Thoracic aorta (tissue), 2 donors: ENCODE measurements around the gene AGAP2. TPM values are rescaled to one million over a fixed set of nuclear protein-coding genes. Genes with fewer than 3 reads are reported as not detected.

Experiments
- ATAC-seq: fragments of 150-250 bp; one replicate; pipeline ENCODE4 v1.8.0; 2017; ENCODE audit warnings: low read depth; ENCODE audit not compliant: insufficient number of reproducible peaks, low FRiP score
- DNase-seq: peaks from one replicate; pipeline ENCODE4 v3.0.0-alpha.2; 2020; ENCODE audit warnings: low spot score
- H3K27ac ChIP-seq, 2 donors: fragments of 200-600 bp; sonication (generic); 1 replicate in 1 of 2; 2 replicates in 1 of 2; pipeline ENCODE4 v1.5.1; 2016; ENCODE audit warnings: mild to moderate bottlenecking in 2 of 2, moderate library complexity in 2 of 2
- H3K27me3 ChIP-seq: fragments of 200-600 bp; sonication (generic); replicated peaks from 2 replicates; pipeline ENCODE4 v1.6.0; 2016; ENCODE audit warnings: mild to moderate bottlenecking; ENCODE audit not compliant: insufficient read depth
- H3K36me3 ChIP-seq: fragments of 200-600 bp; sonication (generic); one replicate; pipeline ENCODE4 v1.5.1; 2016
- H3K4me1 ChIP-seq, 2 donors: fragments of 200-600 bp; sonication (generic); 1 replicate in 1 of 2; 2 replicates in 1 of 2; pipeline versions ENCODE4 v1.5.1 to v1.6.0; 2016; ENCODE audit warnings: low read depth in 2 of 2, mild to moderate bottlenecking in 1 of 2; ENCODE audit not compliant: control insufficient read depth in 1 of 2
- H3K4me3 ChIP-seq: fragments of 200-600 bp; sonication (generic); 2 replicates; pipeline ENCODE4 v1.5.1; 2016; ENCODE audit warnings: mild to moderate bottlenecking
- H3K9me3 ChIP-seq: fragments of 200-600 bp; sonication (generic); 2 replicates; pipeline ENCODE4 v1.5.1; 2016
- CTCF ChIP-seq: fragments of 200-600 bp; sonication (generic); IDR thresholded peaks from one replicate; pipeline ENCODE4 v1.5.1; 2019; ENCODE audit warnings: antibody characterized with exemption
- total RNA-seq, 2 donors: library from RNA; depleted of rRNA; stranded (reverse); fragments of >200 nt; gene quantifications; one replicate each; pipeline versions ENCODE4 v1.1.0 to v1.2.3, GENCODE V29; 2016

The AGAP2 gene
- 1 to 10 TPM; 1.2 to 3.5 TPM for total RNA-seq

DNA sequence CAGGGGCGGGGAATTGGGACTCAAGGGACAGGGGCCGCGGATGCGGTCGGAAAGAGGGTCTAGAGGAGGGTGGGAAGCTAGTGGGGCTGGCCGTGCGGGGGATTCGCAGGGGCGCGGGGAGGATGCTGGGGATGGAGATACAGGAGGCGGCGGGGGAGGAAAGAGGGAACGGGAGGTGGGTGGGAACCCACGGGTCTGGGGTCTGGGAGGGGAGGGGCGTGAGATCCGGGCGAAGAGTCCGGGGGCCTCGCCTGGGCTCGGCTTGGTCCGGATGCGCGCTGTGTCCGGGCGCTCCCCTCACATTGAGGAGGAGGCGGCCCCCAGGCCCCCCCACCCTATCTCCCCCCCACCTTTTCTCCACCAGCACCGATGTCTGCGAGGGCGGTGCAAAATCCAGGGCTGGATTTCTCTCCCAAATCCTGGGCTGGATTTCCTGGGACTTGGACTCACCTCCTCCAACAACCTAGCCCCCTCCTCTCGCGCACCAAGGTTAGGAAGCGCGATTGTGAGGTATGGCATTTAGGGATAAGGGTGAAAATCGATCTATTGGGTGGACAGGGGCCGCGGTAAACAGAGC is at the start of gene AGAP2:
TSS of gene AGAP2 (minus strand) at position 82 of the 577 bp plus-strand sequence. CDS start 496 bp downstream, outside the sequence.
- TF ChIP-seq CTCF, result no peak
- Histone ChIP-seq H3K36me3 (no peaks in the 10 kb centered on the region), H3K27me3 (peaks cover 21% of the 10 kb centered on the region), H3K4me1 (peaks cover 28 to 34% of the 10 kb centered on the region in 2 donors), H3K27ac (peak within 1 kb of the TSS in 1 of 2 donors; percentile 43), H3K4me3 (peak within 1 kb of the TSS; percentile 59), H3K9me3 (no peaks in the 10 kb centered on the region)
- ATAC-seq (no peak), DNase-seq (no peak)

GRCh38 chr12:57783861-57784260 is 45.3 kb upstream of the AGAP2 start:
- peaks cover 17% of the 10 kb centered on the region for H3K36me3 ChIP-seq

DNA sequence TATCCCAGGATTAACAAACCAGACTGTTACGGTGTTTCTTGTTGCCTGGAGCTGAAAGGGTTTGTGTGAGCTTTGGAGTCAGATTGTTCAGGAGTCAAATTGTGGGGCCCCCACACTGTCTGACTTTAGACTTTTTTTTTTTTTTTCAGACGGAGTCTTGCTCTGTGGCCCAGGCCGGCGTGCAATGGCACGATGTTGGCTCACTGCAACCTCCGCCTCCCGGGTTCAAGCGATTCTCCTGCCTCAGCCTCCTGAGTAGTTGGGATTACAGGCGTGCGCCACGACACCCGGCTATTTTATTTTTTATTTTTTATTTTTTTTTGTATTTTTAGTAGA is 44.9 kb upstream of the AGAP2 start:
- TF ChIP-seq CTCF, result no peak
- Histone ChIP-seq H3K9me3 (no peaks in the 10 kb centered on the region), H3K4me1 (peaks cover 12 to 17% of the 10 kb centered on the region in 2 donors), H3K36me3 (peaks cover 17% of the 10 kb centered on the region), H3K27ac (no peak overlapping the region), H3K4me3 (peak overlapping the region; percentile 98), H3K27me3 (no peaks in the 10 kb centered on the region)
- DNase-seq, result no peak
- ATAC-seq, result no peak

More at GRCh38 chr12:57783861-57784260, 45.3 kb upstream of the AGAP2 start:
- no peaks in the 10 kb centered on the region for H3K27me3 ChIP-seq
- no peak overlapping the region for H3K4me3 ChIP-seq
- no peaks in the 10 kb centered on the region for H3K9me3 ChIP-seq
- ATAC-seq, result no peak
- no peak for TF ChIP-seq CTCF
- no peak overlapping the region for H3K27ac ChIP-seq
- no peak for DNase-seq
- H3K4me1 ChIP-seq, result peaks cover 12 to 17% of the 10 kb centered on the region in 2 donors

DNA sequence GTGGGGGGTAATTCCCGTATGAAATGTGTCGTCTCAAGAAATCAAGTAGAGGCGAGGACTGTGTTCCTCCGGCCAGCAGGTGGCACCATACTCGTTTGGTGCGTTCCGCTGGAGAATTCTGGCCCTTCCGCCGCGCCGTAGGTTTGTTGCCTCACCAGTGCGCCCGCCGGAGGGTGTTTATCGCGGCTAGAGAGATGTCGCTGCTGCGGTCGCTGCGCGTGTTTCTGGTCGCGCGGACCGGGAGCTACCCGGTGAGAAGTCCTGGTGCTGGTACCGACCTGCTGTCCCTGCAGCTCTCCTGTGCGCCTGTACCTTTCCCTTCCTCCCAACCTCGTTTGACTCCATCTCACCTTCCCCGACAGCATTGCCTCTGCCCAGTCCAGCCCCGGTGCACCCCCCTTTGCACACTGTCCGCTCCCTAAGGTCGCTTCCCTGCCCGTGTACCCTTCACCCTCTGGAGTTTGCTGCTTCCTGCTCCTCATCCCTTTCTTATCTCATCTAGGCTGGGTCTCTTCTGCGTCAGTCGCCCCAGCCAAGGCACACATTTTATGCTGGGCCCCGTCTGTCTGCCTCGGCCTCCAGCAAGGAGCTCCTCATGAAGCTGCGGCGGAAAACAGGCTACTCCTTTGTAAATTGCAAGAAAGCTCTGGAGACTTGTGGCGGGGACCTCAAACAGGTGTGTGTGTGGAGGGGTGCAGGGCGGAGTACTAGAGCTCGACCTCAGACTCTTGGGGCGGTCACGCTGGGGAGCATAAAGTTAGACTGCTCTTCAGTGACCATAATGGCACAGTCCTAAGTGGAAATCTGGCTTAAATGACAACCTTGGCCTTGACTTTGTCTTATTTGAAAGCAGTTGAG is 44.3 kb upstream of the AGAP2 start, which contains the start of gene TSFM:
TSS of gene TSFM (plus strand) at position 180 of the 858 bp plus-strand sequence. CDS start at position 195, 15 bp downstream.
- no peaks in the 10 kb centered on the region for H3K9me3 ChIP-seq
- peak within 1 kb of the TSS; percentile 35 to 53 for H3K27ac ChIP-seq
- no peaks in the 10 kb centered on the region for H3K27me3 ChIP-seq
- peak within 1 kb of the TSS; percentile 98 for H3K4me3 ChIP-seq
- DNase-seq (peak; percentile 88), ATAC-seq (peak; percentile 70)
- TF ChIP-seq CTCF, result peak; percentile 89
- H3K4me1 ChIP-seq, result peaks cover 12 to 17% of the 10 kb centered on the region in 2 donors
- peaks cover 16% of the 10 kb centered on the region for H3K36me3 ChIP-seq

- Histone ChIP-seq H3K4me3 (peak overlapping the region; percentile 98), H3K36me3 (peaks cover 10% of the 10 kb centered on the region), H3K9me3 (no peaks in the 10 kb centered on the region), H3K27me3 (no peaks in the 10 kb centered on the region), H3K27ac (no peak overlapping the region), H3K4me1 (peaks cover 12 to 17% of the 10 kb centered on the region in 2 donors)
- no peak for DNase-seq
- TF ChIP-seq CTCF, result no peak
- ATAC-seq, result no peak
Observed at GRCh38 chr12:57782243-57782607, 43.7 kb upstream of the AGAP2 start.
